HG03175 (cell line): ENCODE results near the gene MPIG6B.
"Not testable (repeated sequence)": the region's sequence is repeated elsewhere in the genome, so short reads cannot be mapped to it uniquely, and the experiment has no call there.

Experiments
- ATAC-seq: cut with Tn5 transposase; IDR thresholded peaks from one replicate; pipeline ENCODE4 v1.9.1; 2021; ENCODE audit warnings: mild to moderate bottlenecking, moderate library complexity; ENCODE audit not compliant: unreplicated experiment

The MPIG6B gene

GRCh38 chr6:31700740-31701401, 22.3 kb upstream of the MPIG6B start:
- ATAC-seq, result no peak

- ATAC-seq, result no peak
Measured at GRCh38 chr6:31701666-31702404, 21.3 kb upstream of the MPIG6B start.

GRCh38 chr6:31702405-31702818, 20.8 kb upstream of the MPIG6B start:
- ATAC-seq, result no peak

GRCh38 chr6:31702819-31703716, 20.1 kb upstream of the MPIG6B start, which contains the start of gene ABHD16A:
Gene ABHD16A, minus strand, starts transcription at chr6:31703324. Its CDS starts 43 bp downstream, at chr6:31703281.
- peak; percentile 84 for ATAC-seq

GRCh38 chr6:31705931-31706330, 17.2 kb upstream of the MPIG6B start:
- ATAC-seq, result no peak

GRCh38 chr6:31706599-31706998, 16.6 kb upstream of the MPIG6B start, which contains the start of gene LY6G6F:
Gene LY6G6F, plus strand, starts transcription at chr6:31706866. Its CDS starts 41 bp downstream, at chr6:31706907.
- no peak for ATAC-seq

GRCh38 chr6:31707701-31708100, 15.5 kb upstream of the MPIG6B start:
- no peak for ATAC-seq

- ATAC-seq, result no peak
Measured at GRCh38 chr6:31708224-31708623, 14.9 kb upstream of the MPIG6B start.

- not testable (repeated sequence) for ATAC-seq
Measured at GRCh38 chr6:31709157-31709556, 14.0 kb upstream of the MPIG6B start.

GRCh38 chr6:31710523-31711219, 12.5 kb upstream of the MPIG6B start:
- no peak for ATAC-seq

- ATAC-seq, result no peak
Measured at GRCh38 chr6:31711233-31711632, 11.9 kb upstream of the MPIG6B start.

- ATAC-seq, result no peak
Measured at GRCh38 chr6:31712296-31712695, 10.9 kb upstream of the MPIG6B start.

- no peak for ATAC-seq
Measured at GRCh38 chr6:31713465-31713864, 9.7 kb upstream of the MPIG6B start.

GRCh38 chr6:31713991-31714684, 9.0 kb upstream of the MPIG6B start:
- ATAC-seq, result no peak

GRCh38 chr6:31715022-31715958, 7.9 kb upstream of the MPIG6B start, which contains the start of gene LY6G6D:
Gene LY6G6D, plus strand, starts transcription at chr6:31715348. Its CDS starts 8 bp downstream, at chr6:31715356.
- no peak for ATAC-seq

GRCh38 chr6:31717499-31718222, 5.5 kb upstream of the MPIG6B start:
- ATAC-seq, result no peak

GRCh38 chr6:31718265-31718664, 4.9 kb upstream of the MPIG6B start:
- ATAC-seq, result no peak

GRCh38 chr6:31719001-31719400, 4.2 kb upstream of the MPIG6B start:
- ATAC-seq, result no peak
